ENCODE results near the gene KLHDC10. TPM values are rescaled to one million over a fixed set of nuclear protein-coding genes. Genes with fewer than 3 reads are reported as not detected.

KLHDC10 gene
- total and polyA plus RNA-seq, 2 experiments from 2014 or later = 7.2 to 29.0 TPM

DNA sequence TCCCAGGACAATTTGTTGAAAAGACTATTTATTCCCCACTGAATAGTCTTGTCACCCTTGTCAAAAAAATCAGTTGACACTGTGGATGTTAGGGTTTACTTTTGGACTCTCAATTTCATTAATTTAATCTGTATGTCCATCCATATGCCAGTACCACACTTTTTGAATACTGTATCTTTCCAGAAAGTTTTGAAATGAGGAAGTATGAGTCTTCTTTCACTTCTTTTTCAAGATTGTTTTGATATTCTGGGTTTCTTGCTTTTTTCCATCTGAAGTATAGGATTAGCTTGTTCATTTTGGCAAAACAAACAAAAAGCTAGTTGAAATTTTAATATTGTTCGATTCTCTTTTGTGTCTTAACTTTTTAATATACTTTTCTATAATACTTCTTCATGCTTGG lies 21.7 kb downstream of the KLHDC10 start:
- Histone ChIP-seq H3K36me3 (replicated peaks; ENCODE audit: insufficient read depth, low read depth) (no peaks in the 10 kb centered on the region), H3K4me1 (ENCODE audit: insufficient read depth) (no peaks in the 10 kb centered on the region), H3K79me2 (peaks cover 94% of the 10 kb centered on the region), H4K20me1 (ENCODE audit: insufficient read depth, poor library complexity, severe bottlenecking) (no peaks in the 10 kb centered on the region), H3K4me3 (no peak overlapping the region), H3K27me3 (no peaks in the 10 kb centered on the region), H3K9me2 (replicated peaks; ENCODE audit: insufficient read depth) (no peaks in the 10 kb centered on the region), H2AFZ (no peak overlapping the region), H3K4me2 (no peak overlapping the region), H3K9me3 (ENCODE audit: low read depth) (no peaks in the 10 kb centered on the region), H3K27ac (no peak overlapping the region)
- DNase-seq (ENCODE audit: low spot score) = no peak
- TF ChIP-seq EZH2 (IDR thresholded peaks at IDR 0.05; ENCODE audit: borderline replicate concordance) (no peak), EZH2phosphoT487 (IDR thresholded peaks at IDR 0.05; ENCODE audit: low read depth, severe bottlenecking, unreplicated experiment) (no peak)
- TF ChIP-seq, protein P1, sequence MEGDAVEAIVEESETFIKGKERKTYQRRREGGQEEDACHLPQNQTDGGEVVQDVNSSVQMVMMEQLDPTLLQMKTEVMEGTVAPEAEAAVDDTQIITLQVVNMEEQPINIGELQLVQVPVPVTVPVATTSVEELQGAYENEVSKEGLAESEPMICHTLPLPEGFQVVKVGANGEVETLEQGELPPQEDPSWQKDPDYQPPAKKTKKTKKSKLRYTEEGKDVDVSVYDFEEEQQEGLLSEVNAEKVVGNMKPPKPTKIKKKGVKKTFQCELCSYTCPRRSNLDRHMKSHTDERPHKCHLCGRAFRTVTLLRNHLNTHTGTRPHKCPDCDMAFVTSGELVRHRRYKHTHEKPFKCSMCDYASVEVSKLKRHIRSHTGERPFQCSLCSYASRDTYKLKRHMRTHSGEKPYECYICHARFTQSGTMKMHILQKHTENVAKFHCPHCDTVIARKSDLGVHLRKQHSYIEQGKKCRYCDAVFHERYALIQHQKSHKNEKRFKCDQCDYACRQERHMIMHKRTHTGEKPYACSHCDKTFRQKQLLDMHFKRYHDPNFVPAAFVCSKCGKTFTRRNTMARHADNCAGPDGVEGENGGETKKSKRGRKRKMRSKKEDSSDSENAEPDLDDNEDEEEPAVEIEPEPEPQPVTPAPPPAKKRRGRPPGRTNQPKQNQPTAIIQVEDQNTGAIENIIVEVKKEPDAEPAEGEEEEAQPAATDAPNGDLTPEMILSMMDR (IDR thresholded peaks at IDR 0.05; ENCODE audit: poor library complexity) = no peak
- 93% methylated on average over 1 of the region's 1 CpG for WGBS (ENCODE audit: low lambda C conversion rate, missing lambda C conversion rate)

DNA sequence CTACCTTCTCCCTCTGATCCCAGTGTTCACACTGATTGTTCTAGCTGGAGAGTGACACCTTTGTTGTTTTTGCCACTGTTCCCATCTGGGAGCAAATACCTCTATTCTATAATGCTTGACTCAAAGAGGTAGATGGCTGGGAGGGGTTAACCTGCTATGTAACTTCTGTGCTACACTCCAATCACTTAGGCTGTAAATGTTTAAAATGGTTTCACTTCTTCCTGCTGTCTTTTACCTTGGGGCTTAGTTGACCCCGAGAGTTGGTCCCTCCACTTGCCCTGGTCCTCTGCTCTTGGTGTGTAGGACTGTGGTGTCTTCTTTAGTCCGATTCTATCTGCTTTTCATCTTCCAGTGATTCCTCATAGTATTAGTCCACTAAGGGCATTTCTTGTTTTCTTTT lies 22.3 kb downstream of the KLHDC10 start:
- Histone ChIP-seq H4K20me1 (ENCODE audit: insufficient read depth, poor library complexity, severe bottlenecking) (no peaks in the 10 kb centered on the region), H3K27me3 (no peaks in the 10 kb centered on the region), H3K9me2 (replicated peaks; ENCODE audit: insufficient read depth) (no peaks in the 10 kb centered on the region), H3K4me1 (ENCODE audit: insufficient read depth) (no peaks in the 10 kb centered on the region), H3K27ac (no peak overlapping the region), H2AFZ (no peak overlapping the region), H3K4me2 (no peak overlapping the region), H3K4me3 (no peak overlapping the region), H3K79me2 (peaks cover 92% of the 10 kb centered on the region), H3K36me3 (replicated peaks; ENCODE audit: insufficient read depth, low read depth) (no peaks in the 10 kb centered on the region), H3K9me3 (ENCODE audit: low read depth) (no peaks in the 10 kb centered on the region)
- DNase-seq (ENCODE audit: low spot score) = no peak
- TF ChIP-seq EZH2phosphoT487 (IDR thresholded peaks at IDR 0.05; ENCODE audit: low read depth, severe bottlenecking, unreplicated experiment) = no peak
- TF ChIP-seq, protein P1 (IDR thresholded peaks at IDR 0.05; ENCODE audit: poor library complexity) = no peak
- TF ChIP-seq EZH2 (IDR thresholded peaks at IDR 0.05; ENCODE audit: borderline replicate concordance) = no peak
- 92% methylated on average over 2 of the region's 2 CpGs for WGBS (ENCODE audit: low lambda C conversion rate, missing lambda C conversion rate)

DNA sequence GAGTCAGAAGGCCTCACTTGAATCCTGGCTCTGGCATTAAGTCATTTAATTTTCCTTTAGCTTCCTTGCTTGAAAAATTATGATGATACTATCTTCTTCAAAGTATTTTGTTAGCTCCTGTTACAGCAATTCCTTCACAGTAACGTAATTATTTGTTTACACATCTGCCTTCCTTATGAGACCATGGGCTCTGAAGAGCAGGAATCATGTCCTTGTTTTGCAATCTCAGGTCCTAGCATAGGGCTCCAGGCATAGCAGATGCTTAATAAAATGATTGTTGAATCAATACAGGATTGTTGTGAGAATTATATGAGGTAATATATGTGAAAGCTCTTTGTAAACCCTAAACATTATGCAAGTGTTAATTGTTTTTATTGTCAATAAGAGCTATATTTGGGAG lies 25.5 kb downstream of the KLHDC10 start:
- Histone ChIP-seq H3K27me3 (no peaks in the 10 kb centered on the region), H3K4me3 (no peak overlapping the region), H4K20me1 (ENCODE audit: insufficient read depth, poor library complexity, severe bottlenecking) (no peaks in the 10 kb centered on the region), H3K4me2 (no peak overlapping the region), H3K79me2 (peaks cover 72% of the 10 kb centered on the region), H3K9me2 (replicated peaks; ENCODE audit: insufficient read depth) (no peaks in the 10 kb centered on the region), H3K9me3 (ENCODE audit: low read depth) (no peaks in the 10 kb centered on the region), H3K36me3 (replicated peaks; ENCODE audit: insufficient read depth, low read depth) (no peaks in the 10 kb centered on the region), H3K4me1 (ENCODE audit: insufficient read depth) (no peaks in the 10 kb centered on the region), H3K27ac (peak overlapping the region; percentile 1), H2AFZ (no peak overlapping the region)
- DNase-seq (ENCODE audit: low spot score) = no peak
- TF ChIP-seq EZH2 (IDR thresholded peaks at IDR 0.05; ENCODE audit: borderline replicate concordance) = no peak
- 36% methylated on average over 1 of the region's 1 CpG for WGBS (ENCODE audit: low lambda C conversion rate, missing lambda C conversion rate)

DNA sequence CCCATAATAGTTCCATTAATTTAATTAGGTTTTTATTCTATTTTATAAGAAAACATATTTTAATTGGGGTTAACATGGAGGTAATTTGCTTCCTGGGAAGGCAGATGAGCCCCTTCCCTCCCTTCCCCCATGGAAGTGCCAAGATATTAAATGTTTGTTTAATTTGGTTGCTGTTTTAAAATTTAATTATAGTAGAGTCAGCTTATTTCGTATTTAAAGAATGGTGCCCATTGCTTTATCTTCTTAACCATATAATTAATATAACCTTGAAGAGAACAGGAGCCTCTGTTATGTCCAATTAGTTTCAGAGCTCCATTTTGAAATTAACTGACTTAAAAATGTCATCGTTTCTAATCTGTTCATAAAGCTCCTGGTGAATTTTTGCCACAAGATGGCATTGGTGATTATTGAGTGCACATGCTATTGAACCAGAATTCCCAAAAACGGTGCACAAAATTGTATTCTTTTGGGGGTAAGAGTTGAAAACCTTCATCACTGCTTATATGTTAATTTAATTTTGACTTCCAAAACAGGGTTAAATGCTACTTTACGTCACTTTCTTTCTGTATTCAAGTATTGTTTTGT lies 26.0 kb downstream of the KLHDC10 start:
- Histone ChIP-seq H4K20me1 (ENCODE audit: insufficient read depth, poor library complexity, severe bottlenecking) (no peaks in the 10 kb centered on the region), H3K79me2 (peaks cover 68% of the 10 kb centered on the region), H3K27me3 (no peaks in the 10 kb centered on the region), H3K9me2 (replicated peaks; ENCODE audit: insufficient read depth) (no peaks in the 10 kb centered on the region), H3K36me3 (replicated peaks; ENCODE audit: insufficient read depth, low read depth) (no peaks in the 10 kb centered on the region), H3K27ac (no peak overlapping the region), H3K9me3 (ENCODE audit: low read depth) (no peaks in the 10 kb centered on the region), H2AFZ (no peak overlapping the region), H3K4me3 (no peak overlapping the region), H3K4me2 (no peak overlapping the region), H3K4me1 (ENCODE audit: insufficient read depth) (no peaks in the 10 kb centered on the region)
- no peak for DNase-seq (ENCODE audit: low spot score)
- WGBS (ENCODE audit: low lambda C conversion rate, missing lambda C conversion rate) = 77% methylated on average over 4 of the region's 4 CpGs
- no peak for TF ChIP-seq EZH2 (IDR thresholded peaks at IDR 0.05; ENCODE audit: borderline replicate concordance)
- TF ChIP-seq, protein P1 (IDR thresholded peaks at IDR 0.05; ENCODE audit: poor library complexity) = peak; percentile 46
